GM19023 (cell line): ENCODE measurements around the gene LMLN.
"Not testable (repeated sequence)": the region's sequence is repeated elsewhere in the genome, so short reads cannot be mapped to it uniquely, and the experiment has no call there.

Experiments used
- ATAC-seq: cut with Tn5 transposase; IDR thresholded peaks from one replicate; pipeline ENCODE4 v1.9.1; 2021; ENCODE audit warnings: mild to moderate bottlenecking, moderate library complexity; ENCODE audit not compliant: unreplicated experiment

Gene LMLN

DNA sequence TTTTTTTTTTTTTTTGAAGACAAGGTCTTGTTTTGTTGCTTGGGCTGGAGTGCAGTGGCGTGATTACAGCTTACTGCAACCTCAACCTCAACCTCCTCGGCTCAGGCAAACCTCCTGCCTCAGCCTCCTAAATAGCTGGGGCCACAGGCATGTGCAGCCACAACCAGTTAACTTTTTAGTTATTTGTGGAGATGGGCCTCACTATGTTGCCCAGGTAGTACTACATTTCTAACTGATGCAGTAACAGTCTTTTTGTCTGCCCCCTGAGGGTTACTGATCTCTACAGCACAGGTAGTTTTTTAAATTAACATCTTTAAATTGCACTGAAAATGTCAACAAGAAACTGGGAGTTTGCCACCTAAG, 3.4 kb upstream of the LMLN start:
- ATAC-seq = no peak

DNA sequence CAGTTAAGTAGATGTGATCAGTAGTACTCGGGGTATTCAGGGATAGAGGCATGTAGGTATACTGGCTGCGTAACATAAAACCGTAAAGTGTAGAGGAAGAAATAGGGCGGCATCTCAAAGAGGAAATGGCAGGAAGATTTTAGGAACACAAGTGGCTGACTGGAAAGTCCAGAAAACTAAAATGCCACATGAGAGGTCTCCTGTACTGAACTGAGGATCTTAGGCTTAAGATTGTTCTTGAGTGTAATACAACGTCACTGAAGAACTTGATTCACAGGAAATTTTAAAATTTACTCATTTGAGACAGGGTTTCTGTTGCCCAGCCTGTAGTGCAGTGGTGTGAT, 2.3 kb upstream of the LMLN start:
- no peak for ATAC-seq

DNA sequence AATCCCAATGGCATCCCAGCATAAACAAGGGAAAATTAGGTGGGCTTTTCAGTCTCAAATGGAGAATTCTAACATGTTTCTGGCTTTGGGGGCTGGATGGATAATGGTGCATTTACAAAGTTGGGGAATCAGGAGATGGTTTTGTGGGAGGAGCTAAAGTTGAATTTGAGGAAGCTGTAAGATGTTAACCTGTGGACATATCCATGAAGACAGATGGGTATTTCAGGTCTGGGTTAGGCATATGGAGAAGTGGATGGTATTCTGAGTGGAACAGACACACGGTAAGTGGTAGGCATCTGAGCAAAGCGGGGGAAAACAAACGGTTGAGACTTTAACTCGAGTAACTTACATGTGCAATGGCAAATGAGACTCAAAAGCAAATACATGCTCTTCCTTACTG, 1.7 kb upstream of the LMLN start:
- ATAC-seq = no peak

DNA sequence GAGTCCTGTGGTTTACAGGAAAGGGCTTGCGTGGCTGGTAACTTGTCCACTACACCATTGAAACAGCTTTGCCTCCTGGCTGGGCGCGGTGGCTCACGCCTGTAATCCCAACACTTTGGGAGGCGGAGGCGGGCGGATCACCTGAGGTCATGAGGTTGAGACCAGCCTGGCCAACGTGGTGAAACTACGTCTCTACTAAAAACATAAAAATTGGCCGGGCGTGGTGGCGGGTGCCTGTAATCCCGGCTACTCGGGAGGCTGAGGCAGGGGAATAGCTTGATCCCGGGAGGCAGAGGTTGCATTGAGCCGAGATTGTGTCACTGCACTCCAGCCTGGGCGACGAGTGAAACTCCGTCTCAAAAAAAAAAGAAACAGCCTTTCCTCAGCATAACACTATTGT, 1.2 kb upstream of the LMLN start:
- ATAC-seq = not testable (repeated sequence)

DNA sequence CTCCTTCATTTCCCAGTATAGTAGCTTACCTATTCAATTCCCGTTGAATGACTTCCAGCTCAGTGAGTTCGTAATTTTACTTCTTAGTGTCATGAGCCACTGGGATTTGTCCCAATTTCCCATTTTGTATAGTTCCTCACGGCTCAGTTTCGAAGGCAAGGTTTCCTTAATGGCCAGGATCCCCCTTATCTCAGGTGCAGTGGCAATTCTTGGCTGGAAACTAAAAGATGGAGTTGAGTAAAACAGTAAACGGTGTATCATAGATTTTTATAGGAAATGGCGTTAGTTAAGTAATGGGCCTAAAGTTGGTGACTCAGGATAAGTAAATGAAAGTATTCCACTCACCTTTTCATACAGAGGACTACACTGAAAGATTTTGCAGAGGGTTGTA, 522 bp upstream of the LMLN start:
- ATAC-seq = no peak

DNA sequence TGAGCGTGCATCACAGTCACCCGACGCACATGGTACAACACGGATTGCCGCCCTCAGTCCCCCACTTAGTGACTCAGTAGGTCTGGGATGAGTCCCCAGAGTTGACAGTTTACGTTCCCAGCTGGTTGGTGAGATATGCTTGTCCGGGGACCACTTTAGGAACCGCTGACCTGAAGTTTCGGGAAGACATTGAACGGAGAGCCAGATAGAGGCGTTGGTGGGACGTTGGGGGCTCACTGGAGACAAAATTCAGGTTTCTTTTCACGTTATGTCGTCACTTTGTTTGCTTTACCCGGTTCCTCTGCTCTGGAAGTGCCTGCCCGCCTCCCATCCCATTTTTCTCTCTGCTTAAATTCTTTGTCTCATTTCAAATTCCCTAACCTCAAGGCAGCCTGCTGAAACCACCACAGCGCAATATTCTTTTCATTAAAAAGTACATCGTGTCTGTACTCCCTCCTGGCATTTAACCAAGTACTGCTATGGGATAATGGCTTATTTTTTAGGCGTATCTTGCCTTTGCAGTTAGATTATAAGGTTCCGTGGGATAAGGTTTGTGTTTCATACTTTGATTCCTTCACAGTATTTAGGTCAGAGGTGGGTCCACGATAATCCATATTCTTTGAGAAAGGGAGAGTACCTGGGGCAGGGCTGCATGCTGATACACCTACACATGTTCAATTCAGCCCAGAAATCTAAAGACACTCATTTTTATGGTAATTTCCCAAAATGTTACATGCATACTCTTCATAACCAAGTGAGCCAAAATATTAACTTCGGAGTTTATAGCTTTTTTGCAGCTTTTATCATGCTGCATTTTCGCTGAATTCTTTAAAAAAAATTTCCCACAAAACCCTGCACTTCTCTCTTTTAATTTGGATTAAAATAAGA, 921 bp downstream of the LMLN start:
- ATAC-seq = no peak

DNA sequence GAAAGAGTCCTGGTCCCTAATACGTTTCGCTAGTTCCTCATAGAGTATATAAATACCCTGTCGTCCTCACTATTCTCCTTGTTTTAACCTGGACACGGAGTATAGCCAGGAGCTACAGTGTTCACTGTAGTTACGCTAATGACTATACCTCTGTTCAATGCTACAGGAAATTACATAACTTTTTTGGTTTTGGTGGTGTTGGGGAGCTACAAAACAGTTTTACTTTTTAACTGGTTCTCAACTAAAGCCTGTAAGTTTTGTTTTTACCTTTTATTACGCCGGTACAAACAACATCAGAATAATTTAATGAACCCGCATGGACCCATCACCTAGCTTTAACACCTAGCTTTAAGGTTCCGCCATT, 1.5 kb downstream of the LMLN start:
- ATAC-seq = no peak

DNA sequence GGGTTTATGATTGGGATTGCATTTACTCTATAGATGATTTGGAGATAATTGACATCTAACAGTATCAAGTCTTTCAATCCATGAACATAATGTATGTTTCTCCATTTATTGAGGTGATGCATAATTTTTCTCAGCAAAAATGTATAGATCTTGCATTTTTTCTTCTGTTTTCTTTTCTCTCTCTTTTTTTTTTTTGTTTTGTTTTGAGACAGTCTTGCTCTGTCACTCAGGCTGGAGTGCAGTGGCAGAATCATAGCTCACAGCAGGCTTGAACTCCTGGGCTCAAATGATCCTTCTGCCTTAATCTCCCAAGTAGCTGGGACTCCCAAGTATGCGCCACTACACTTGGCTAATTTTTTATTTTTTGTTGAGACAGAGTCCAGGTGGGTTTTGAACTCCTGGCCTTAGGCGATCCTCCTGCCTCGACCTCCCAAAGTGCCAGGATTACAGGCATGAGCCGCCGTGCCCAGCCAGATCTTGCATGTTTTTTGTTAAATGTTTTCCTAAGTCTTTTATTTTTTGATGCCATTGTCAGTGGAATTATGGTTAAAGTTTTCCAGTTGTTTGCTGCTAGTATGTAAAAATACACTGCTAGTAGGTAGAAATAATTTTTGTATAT, 3.1 kb downstream of the LMLN start:
- ATAC-seq = no peak

DNA sequence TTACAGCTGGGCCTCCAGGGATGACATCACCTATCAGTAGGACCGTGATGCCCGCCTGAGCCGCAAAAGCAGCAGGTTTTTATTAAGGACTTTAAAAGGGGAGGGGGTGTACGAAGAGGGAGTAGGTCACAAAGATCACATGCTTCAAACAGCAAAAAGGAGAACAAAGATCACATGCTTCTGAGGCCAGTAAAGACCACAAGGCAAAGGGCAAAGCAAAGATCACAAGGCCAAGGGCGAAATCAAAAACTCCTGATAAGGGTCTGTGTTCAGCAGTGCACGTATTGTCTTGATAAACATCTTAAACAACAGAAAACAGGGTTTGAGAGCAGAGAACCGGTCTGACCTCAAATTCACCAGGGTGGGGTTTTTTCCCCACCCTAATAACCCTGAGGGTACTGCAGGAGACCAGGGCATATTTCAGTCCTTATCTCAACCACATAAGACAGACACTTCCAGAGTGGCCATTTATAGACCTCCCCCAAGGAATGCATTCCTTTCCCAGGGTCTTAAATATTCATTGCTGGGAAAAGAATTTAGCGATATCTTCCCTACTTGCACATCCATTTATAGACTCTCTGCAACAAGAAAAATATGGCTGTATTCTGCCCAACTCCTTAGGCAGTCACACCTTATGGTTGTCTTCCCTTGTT, 7.4 kb downstream of the LMLN start:
- ATAC-seq = not testable (repeated sequence)

DNA sequence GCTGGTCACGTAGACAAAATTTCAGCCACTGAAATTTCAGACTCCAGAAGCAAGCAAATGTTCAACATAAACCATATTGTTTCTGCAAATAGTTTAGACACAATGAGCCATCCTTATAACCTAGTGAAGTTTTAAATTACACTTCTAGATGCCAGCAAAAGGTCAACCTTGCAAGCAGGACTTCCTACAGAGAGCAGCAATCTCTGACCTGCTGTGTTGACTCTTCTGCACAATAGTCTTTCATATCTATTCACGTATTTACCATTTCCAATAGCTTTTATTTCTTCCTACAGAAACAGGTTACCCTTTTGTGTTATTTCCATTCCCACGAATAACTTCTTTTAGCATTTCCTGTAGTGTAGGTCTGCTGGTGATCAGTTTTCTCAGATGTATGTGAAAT, 10.6 kb downstream of the LMLN start:
- ATAC-seq = no peak

DNA sequence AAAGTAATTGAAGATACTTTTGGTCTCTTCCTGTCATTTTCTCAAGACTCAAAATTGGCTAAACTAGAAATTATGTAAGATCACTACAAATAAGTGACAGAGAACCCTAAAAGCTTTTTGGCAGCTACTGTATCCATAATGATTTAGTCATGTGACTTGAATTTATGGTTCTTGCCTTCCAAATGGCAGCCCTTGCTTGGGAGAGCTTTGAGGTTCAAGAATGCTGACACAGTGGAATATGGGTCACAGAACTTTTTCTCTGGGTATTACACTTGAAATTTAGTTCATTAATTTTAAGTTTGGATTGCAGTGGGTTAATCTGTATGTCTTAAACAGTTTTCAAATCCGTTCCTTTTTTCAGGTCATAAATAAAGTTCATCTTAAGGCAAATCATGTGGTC, 14.0 kb downstream of the LMLN start:
- no peak for ATAC-seq

DNA sequence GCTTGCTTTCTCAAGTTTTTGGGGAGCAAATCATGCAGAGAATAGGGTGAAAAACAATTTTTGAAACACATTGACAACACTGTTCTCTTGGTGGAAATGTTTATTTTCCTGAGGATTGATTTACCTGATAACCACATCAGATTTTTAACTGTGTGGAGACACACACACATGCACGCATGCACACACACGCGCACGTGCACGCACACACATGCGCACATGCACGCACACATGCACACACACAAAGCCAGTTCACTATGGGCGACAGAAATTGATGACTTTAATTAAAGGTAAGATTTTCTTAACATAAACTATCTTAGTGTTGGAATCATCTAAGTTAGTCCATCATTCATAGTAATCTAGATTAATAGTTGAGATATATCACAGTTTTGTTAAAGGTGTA, 15.3 kb downstream of the LMLN start:
- no peak for ATAC-seq

DNA sequence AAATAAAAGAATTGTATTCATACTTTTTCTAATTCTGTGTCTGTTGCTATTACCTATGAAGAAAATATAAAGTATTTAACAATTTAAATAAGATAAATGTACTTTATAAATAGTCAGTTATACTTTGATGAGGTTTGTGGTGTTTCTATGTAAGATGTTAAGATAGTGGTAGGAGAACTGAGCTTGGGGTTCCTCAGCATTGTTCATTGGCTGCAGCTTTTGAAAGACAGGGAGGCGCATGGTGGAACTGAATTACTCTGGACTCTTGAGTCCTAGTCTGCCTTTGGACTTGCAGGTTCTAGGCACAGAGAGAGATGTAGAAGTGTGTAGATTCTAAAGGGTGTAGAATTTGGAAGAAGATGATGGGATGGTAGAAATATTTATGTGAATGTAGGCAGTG, 23.1 kb downstream of the LMLN start:
- ATAC-seq = no peak

DNA sequence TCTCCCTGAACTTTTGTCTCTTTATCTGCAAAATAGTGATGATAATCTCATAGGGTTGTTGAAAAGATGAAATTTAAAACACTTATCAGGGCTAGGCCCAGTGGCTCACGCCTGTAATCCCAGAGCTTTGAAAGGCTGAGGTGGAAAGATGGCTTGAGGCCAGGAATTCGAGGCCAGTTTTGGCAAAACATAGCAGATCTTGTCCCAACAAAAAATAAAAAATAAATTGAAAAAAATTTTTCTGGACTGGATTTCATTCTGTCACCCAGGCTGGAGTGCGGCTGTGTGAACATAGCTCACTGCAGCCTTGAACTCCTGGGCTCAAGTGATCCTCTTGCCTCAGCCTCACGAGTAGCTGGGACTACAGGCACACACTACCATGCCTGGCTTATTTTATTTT, 29.6 kb downstream of the LMLN start:
- ATAC-seq = no peak

DNA sequence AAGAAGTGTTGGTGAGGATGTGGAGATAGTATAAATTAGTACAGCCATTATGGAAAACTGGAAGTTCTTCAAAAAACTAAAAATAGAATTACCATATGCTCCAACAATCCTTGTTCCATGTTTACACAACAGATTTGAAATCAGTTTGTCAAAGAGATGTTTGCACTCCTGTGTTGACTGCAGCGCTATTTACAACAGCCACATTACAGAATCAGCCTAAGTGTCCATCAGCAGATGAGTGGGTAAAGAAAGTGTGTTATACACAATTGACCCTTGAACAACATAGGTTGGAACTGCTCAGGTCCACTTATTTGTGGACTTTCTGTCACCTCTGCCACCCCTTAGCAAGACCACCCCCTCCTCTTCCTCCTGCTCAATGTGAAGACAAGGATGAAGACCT, 34.7 kb downstream of the LMLN start:
- no peak for ATAC-seq

DNA sequence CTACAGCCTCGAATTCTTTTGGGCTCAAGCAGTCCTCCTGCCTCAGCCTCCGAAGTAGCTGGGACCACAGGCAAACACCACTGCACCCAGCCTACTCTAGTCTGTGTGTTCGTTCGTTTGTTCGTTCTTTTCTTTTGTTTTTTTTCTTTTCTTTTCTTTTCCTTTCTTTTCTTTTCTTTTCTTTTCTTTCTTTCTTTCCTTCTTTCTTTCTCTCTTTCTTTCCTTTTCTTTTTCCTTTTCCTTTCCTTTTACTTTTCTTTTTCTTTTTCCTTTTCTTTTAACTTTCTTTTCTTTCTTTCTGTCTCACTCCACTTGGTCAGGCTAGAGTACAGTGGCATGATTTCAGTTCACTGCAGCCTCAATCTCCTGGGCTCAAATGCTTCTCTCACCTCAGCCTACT, 36.8 kb downstream of the LMLN start:
- ATAC-seq = no peak

DNA sequence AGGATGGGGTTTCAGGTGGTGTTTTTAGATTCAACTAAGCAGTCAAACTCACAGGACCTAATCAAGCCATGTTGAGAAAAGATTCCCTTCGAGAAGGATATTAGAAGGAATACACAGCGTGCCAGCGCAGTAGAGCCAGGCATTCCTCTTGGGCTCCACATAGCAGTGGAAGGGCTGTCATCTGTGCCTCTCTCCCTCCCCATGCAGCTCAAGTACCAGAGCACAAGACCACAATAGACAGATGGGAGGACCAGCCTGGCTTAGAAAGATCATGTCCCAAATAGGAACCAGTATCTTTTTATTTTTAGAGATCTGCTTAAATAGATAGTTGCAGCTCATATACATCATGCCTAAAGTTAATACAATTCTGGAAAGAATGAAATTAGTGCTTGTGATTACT, 37.9 kb downstream of the LMLN start:
- ATAC-seq = no peak

DNA sequence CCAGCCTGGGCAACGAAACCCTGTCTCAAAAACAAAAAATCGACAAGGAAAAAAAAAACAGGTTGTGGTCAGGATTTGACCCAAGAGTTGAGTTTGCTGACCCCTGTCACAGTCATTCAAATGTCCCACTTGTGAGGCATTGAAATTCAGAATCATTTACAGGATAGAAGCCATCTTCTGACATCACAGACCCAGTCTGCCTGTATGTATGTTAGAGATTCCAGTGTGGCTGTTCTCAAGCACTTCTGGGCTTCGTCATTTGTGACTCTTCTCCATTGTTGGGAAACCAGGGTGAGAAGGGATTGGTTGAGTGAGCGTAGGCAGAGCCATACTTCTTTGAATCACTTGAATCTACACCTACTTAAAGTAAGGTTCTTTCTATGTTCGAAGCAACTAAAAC, 57.1 kb downstream of the LMLN start:
- no peak for ATAC-seq

DNA sequence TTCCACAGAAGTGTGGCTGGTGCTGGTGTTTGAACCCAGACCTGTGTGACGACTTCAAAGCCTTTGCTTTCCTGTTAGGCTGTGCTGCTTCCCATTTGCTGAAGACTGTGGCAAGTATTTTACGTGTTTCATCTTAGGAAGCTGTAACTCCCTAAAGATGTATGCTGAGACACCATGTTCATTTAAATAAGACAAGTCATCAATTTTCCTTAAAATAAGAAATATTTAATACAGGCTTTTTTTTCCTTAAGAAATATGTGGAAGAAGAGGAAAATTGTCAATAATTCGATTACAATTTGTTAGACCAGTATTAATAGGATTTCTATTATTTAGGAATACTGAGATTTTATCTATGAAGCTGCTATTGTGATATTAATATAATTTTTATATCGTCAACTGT, 58.4 kb downstream of the LMLN start:
- no peak for ATAC-seq

DNA sequence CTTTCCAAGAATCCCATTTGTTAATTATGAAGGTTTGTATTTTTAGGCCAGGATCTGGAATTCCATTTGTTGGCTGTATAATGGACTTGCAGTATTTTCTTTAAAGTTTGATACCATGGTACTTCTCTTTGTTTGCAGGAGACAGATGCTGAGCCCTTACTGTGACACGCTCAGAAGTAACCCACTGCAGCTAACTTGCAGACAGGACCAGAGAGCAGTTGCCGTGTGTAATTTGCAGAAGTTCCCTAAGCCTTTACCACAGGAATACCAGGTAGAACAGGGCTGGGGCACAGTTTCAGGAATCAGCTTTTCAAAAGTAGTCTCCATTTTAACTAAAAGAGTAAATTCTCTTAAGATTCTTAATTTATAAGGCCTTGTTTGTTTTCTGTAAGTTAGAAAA, 59.1 kb downstream of the LMLN start:
- ATAC-seq = no peak

DNA sequence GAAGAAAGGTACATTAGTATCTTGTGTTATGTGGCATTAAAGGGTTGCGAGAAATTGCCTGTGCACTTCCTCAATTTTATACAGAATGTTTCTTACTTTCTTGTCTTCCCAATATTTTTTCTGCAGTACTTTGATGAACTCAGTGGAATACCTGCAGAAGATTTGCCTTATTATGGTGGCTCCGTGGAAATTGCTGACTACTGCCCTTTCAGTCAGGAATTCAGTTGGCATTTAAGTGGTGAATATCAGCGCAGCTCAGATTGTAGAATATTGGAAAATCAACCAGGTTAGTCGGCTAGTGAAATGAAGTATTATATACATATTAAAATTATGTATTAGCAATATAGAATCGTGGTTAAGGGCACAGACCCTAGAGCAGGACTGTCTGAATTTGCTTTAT, 61.3 kb downstream of the LMLN start:
- no peak for ATAC-seq

DNA sequence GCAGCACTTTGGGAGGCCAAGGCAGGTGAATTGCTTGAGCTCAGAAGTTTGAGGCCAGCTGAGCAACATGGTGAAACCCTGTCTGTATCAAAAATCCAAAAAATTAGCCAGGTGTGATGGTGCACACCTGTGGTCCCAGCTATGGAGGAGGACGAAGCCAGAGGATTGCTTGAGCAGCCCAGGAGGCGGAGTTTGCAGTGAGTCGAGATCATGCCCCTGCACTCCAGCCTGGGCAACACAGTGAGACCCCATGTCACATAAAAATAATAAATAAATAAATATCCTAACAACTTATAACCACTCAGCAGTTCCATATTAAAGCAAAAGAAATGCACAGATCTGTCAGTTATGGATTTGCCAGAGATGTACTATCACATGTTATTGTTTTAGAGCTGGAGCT, 62.6 kb downstream of the LMLN start:
- ATAC-seq = no peak

DNA sequence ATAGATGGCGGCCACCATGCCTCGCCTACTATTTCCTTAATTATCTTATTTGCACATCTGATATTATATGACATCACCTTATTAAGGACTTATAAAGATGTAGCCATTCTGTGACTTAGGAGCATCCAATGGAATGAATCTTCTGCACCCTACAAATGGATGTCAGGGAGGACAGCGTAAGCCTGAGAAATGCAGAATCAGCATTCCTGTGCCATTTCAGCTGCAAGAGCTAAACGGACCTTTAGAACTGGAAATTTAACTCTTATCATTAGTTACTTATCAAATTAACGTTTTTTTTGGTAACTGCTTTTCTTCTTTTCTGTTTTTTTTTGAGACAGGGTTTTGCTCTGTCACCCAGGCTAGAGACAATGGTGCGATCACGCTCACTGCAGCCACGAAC, 65.6 kb downstream of the LMLN start:
- ATAC-seq = no peak
